HepG2 (cell line): ENCODE data around the gene VTN. TPM values are rescaled to one million over a fixed set of nuclear protein-coding genes. Genes with fewer than 3 reads are reported as not detected.

Experiments used
- ARNT ChIP-seq: fragments of 450-650 bp; IDR thresholded peaks from 2 replicates; pipeline ENCODE4 v1.6.1; 2017
- DMAP1 ChIP-seq: IDR thresholded peaks from 2 replicates; pipeline ENCODE4 v1.6.1; 2016
- HES4 ChIP-seq: sonication (generic); formaldehyde crosslinking; IDR thresholded peaks from 2 replicates; pipeline ENCODE4 v1.9.0; 2021; ENCODE audit warnings: mild to moderate bottlenecking, missing genetic modification reagents, borderline replicate concordance
- HOXD1 ChIP-seq: sonication (generic); formaldehyde crosslinking; IDR thresholded peaks from 2 replicates; pipeline ENCODE4 v1.5.0; 2020; ENCODE audit warnings: missing genetic modification reagents
- KAT2B ChIP-seq: fragments of 150-350 bp; IDR thresholded peaks from 2 replicates; pipeline ENCODE4 v1.6.1; 2014; ENCODE audit warnings: low read depth, low read length, borderline replicate concordance
- KDM3A ChIP-seq: IDR thresholded peaks from 2 replicates; pipeline ENCODE4 v1.6.1; 2018; ENCODE audit warnings: low read depth, missing compliant biosample characterization
- NFYB ChIP-seq: sonication (generic); formaldehyde crosslinking; IDR thresholded peaks from 2 replicates; pipeline ENCODE4 v1.4.0; 2020; ENCODE audit warnings: missing genetic modification reagents
- PHF20 ChIP-seq: sonication (generic); formaldehyde crosslinking; IDR thresholded peaks from 2 replicates; pipeline ENCODE4 v1.5.0; 2020; ENCODE audit warnings: mild to moderate bottlenecking, missing genetic modification reagents
- RXRA ChIP-seq: sonication (generic); formaldehyde crosslinking; IDR thresholded peaks from 2 replicates; pipeline ENCODE4 v1.5.1; 2020; ENCODE audit warnings: missing genetic modification reagents
- SMARCE1 ChIP-seq: fragments of 450-650 bp; IDR thresholded peaks from 2 replicates; pipeline ENCODE4 v1.6.1; 2017; ENCODE audit warnings: borderline replicate concordance
- SMYD3 ChIP-seq: sonication (generic); formaldehyde crosslinking; IDR thresholded peaks from 2 replicates; pipeline ENCODE4 v1.8.1; 2023; ENCODE audit warnings: mild to moderate bottlenecking, missing genetic modification reagents
- SP5 ChIP-seq: IDR thresholded peaks from 2 replicates; pipeline ENCODE4 v1.6.1; 2016; ENCODE audit warnings: low read depth, borderline replicate concordance
- TBX3 ChIP-seq: fragments of 450-650 bp; IDR thresholded peaks from 2 replicates; pipeline ENCODE4 v1.6.1; 2017; ENCODE audit warnings: antibody characterized with exemption, mild to moderate bottlenecking, inconsistent platforms, borderline replicate concordance
- TOPORS ChIP-seq: sonication (generic); formaldehyde crosslinking; IDR thresholded peaks from 2 replicates; pipeline ENCODE4 v1.8.0; 2023; ENCODE audit warnings: mild to moderate bottlenecking, missing genetic modification reagents
- U2AF2 ChIP-seq: fragments of 200-400 bp; formaldehyde crosslinking; IDR thresholded peaks from 2 replicates; pipeline ENCODE4 v1.6.1; 2017; ENCODE audit warnings: low read depth, mild to moderate bottlenecking, low read length
- ZFP90 ChIP-seq: sonication (generic); formaldehyde crosslinking; IDR thresholded peaks from 2 replicates; pipeline ENCODE4 v1.8.0; 2022; ENCODE audit warnings: missing genetic modification reagents, mild to moderate bottlenecking, inconsistent platforms, borderline replicate concordance
- ZNF24 ChIP-seq: fragments of 450-650 bp; IDR thresholded peaks from 2 replicates; pipeline ENCODE4 v1.6.1; 2017; ENCODE audit warnings: antibody characterized with exemption, mild to moderate bottlenecking
- ZNF251 ChIP-seq: sonication (generic); formaldehyde crosslinking; IDR thresholded peaks from 2 replicates; pipeline ENCODE4 v1.9.0; 2021; ENCODE audit warnings: mild to moderate bottlenecking, missing genetic modification reagents
- ZNF468 ChIP-seq: sonication (generic); formaldehyde crosslinking; IDR thresholded peaks from 2 replicates; pipeline ENCODE4 v1.8.0; 2022; ENCODE audit warnings: mild to moderate bottlenecking, moderate library complexity, missing genetic modification reagents
- ZNF510 ChIP-seq: sonication (generic); formaldehyde crosslinking; IDR thresholded peaks from 2 replicates; pipeline ENCODE4 v1.4.0; 2020; ENCODE audit warnings: low read depth, mild to moderate bottlenecking, missing genetic modification reagents
- ZNF552 ChIP-seq: sonication (generic); formaldehyde crosslinking; IDR thresholded peaks from 2 replicates; pipeline ENCODE4 v1.9.0; 2022; ENCODE audit warnings: missing genetic modification reagents, mild to moderate bottlenecking, borderline replicate concordance
- ZNF556 ChIP-seq: sonication (generic); formaldehyde crosslinking; IDR thresholded peaks from 2 replicates; pipeline ENCODE4 v1.4.0; 2020; ENCODE audit warnings: mild to moderate bottlenecking, missing genetic modification reagents, borderline replicate concordance
- ZNF563 ChIP-seq: sonication (generic); formaldehyde crosslinking; IDR thresholded peaks from 2 replicates; pipeline ENCODE4 v1.8.0; 2022; ENCODE audit warnings: mild to moderate bottlenecking, moderate library complexity, missing genetic modification reagents
- ZSCAN12 ChIP-seq: sonication (generic); formaldehyde crosslinking; IDR thresholded peaks from 2 replicates; pipeline ENCODE4 v1.9.0; 2021; ENCODE audit warnings: mild to moderate bottlenecking, missing genetic modification reagents
- polyA plus RNA-seq, 8 experiments: library from polyadenylated mRNA; depleted of rRNA in 3 of 8; stranded (reverse) in 7 of 8; unstranded in 1 of 8; fragments of >200 nt; fragmentation: Illumina TruSeq in 4 of 8; extraction: Trizol in 4 of 8; gene quantifications; 2 replicates each; pipeline versions ENCODE4 v1.2.1 to v1.2.3, GENCODE V29; 2011 to 2016; ENCODE audit warnings: low read depth in 4 of 8, missing spikeins in 1 of 8, mixed read lengths in 1 of 8; ENCODE audit not compliant: insufficient read depth in 1 of 8
- total RNA-seq, 5 experiments: library from RNA; depleted of rRNA; stranded (reverse); fragments of >200 nt; fragmentation: Illumina TruSeq; extraction: Trizol; gene quantifications; 2 replicates each; pipeline ENCODE4 v1.2.3, GENCODE V29; 2016; ENCODE audit warnings: low read depth in 1 of 5
- TF ChIP-seq, protein P1 (sequence below): sonication (generic); formaldehyde crosslinking; conservative IDR thresholded peaks from 2 replicates; pipeline ENCODE4 v1.8.1; 2023; ENCODE audit warnings: missing genetic modification reagents
- TF ChIP-seq, protein P2 (sequence below): sonication (generic); formaldehyde crosslinking; IDR thresholded peaks from 2 replicates; pipeline ENCODE4 v1.8.1; 2022; ENCODE audit warnings: mild to moderate bottlenecking, missing genetic modification reagents
- TF ChIP-seq, protein P3 (sequence below): sonication (generic); formaldehyde crosslinking; IDR thresholded peaks from 2 replicates; pipeline ENCODE4 v1.4.0; 2020; ENCODE audit warnings: mild to moderate bottlenecking, missing genetic modification reagents

Gene VTN
- total and polyA plus RNA-seq, 2 of the 13 experiments (the other 11 are each of a cell fraction or from before 2014, with no cell fraction given): 108 to 131 TPM

DNA sequence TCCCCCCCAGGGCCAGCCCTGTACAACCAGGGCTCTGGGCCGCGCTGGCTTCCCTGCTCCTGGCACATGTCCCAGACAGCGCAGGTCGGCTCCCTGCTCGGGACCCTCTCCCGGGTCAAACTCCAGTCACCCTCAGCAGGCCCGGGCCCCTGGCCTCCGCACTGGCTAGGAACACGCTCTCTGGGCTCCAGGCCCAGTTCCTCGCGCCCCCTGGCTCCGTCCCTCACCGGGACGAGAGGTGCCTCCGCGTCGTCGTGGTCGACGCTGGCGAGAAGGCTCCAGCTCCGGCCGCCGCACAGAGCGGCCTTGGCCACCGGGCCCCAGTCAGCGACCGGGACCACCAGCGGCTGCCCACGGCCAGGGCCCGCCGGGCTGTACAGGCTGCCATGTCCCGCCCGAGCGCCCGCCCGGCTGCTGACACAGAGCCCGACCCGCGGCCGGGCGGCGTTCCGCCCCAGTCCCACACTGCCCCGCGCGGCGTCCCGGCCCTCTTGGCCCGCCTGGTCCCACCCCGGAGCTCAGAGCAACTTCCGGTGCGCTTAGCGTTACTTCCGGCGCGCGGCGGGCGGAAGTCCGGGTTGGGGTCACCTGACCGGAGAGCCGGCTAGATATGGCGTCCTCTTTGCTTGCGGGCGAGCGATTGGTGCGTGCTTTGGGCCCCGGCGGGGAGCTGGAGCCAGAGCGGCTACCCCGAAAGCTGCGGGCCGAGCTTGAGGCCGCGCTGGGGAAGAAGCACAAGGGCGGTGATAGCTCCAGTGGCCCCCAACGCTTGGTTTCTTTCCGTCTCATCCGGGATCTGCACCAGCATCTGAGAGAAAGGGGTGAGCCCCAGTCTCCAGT, 12.8 kb downstream of the VTN start, which contains the start of gene POLDIP2 (continued):
- TF ChIP-seq, protein P1, sequence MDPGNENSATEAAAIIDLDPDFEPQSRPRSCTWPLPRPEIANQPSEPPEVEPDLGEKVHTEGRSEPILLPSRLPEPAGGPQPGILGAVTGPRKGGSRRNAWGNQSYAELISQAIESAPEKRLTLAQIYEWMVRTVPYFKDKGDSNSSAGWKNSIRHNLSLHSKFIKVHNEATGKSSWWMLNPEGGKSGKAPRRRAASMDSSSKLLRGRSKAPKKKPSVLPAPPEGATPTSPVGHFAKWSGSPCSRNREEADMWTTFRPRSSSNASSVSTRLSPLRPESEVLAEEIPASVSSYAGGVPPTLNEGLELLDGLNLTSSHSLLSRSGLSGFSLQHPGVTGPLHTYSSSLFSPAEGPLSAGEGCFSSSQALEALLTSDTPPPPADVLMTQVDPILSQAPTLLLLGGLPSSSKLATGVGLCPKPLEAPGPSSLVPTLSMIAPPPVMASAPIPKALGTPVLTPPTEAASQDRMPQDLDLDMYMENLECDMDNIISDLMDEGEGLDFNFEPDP (CRISPR knock-in tag): no peak
- TF ChIP-seq TBX3 (no peak), PHF20 (CRISPR knock-in tag) (peak; percentile 100), RXRA (CRISPR knock-in tag) (peak; percentile 62; the same call in 1 of the 2 replicates), DMAP1 (CRISPR knock-in tag) (peak; percentile 66), SMYD3 (CRISPR knock-in tag) (peak; percentile 92), ZNF556 (CRISPR knock-in tag) (peak; percentile 88; the same call in 1 of the 2 replicates), KAT2B (no peak), TOPORS (CRISPR knock-in tag) (peak; percentile 96), NFYB (CRISPR knock-in tag) (0 out of 2 replicates have a peak, but pooled peaks have one; percentile 34), KDM3A (peak; percentile 47; the same call in 1 of the 2 replicates), ZNF563 (CRISPR knock-in tag) (peak; percentile 89; the same call in 1 of the 2 replicates), HES4 (CRISPR knock-in tag) (peak; percentile 85), U2AF2 (no peak), SP5 (CRISPR knock-in tag) (no peak), ZNF468 (CRISPR knock-in tag) (no peak), ZNF24 (no peak), ARNT (no peak), ZNF510 (CRISPR knock-in tag) (no peak), SMARCE1 (no peak), ZSCAN12 (CRISPR knock-in tag) (no peak), ZFP90 (CRISPR knock-in tag) (peak; percentile 73; the same call in 1 of the 2 replicates), ZNF251 (no peak), ZNF552 (CRISPR knock-in tag) (peak; percentile 46; the same call in 1 of the 2 replicates), HOXD1 (CRISPR knock-in tag) (peak; percentile 74)
- TF ChIP-seq, protein P2, sequence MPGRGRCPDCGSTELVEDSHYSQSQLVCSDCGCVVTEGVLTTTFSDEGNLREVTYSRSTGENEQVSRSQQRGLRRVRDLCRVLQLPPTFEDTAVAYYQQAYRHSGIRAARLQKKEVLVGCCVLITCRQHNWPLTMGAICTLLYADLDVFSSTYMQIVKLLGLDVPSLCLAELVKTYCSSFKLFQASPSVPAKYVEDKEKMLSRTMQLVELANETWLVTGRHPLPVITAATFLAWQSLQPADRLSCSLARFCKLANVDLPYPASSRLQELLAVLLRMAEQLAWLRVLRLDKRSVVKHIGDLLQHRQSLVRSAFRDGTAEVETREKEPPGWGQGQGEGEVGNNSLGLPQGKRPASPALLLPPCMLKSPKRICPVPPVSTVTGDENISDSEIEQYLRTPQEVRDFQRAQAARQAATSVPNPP (CRISPR knock-in tag): peak; percentile 94
- TF ChIP-seq, protein P3, sequence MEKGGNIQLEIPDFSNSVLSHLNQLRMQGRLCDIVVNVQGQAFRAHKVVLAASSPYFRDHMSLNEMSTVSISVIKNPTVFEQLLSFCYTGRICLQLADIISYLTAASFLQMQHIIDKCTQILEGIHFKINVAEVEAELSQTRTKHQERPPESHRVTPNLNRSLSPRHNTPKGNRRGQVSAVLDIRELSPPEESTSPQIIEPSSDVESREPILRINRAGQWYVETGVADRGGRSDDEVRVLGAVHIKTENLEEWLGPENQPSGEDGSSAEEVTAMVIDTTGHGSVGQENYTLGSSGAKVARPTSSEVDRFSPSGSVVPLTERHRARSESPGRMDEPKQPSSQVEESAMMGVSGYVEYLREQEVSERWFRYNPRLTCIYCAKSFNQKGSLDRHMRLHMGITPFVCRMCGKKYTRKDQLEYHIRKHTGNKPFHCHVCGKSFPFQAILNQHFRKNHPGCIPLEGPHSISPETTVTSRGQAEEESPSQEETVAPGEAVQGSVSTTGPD: no peak
